Smooth muscle cell (in vitro differentiated cells): ENCODE measurements around the gene ZNF236. TPM values are rescaled to one million over a fixed set of nuclear protein-coding genes. Genes with fewer than 3 reads are reported as not detected.

Experiments used
- DNase-seq: peaks from one replicate; lab custom pipeline; 2025; ENCODE audit not compliant: unreplicated experiment; lab: John Stamatoyannopoulos, UW
- H2AFZ ChIP-seq: fragments of 200-600 bp; sonication (generic); 2 replicates; pipeline ENCODE4 v1.6.0; 2016; ENCODE audit warnings: antibody characterized with exemption, low read depth, mild to moderate bottlenecking
- H3F3A ChIP-seq: fragments of 200-600 bp; sonication (generic); 2 replicates; pipeline ENCODE4 v1.6.0; 2017; ENCODE audit warnings: antibody characterized with exemption, low read depth
- H3K27ac ChIP-seq: fragments of 200-600 bp; sonication (generic); 2 replicates; pipeline ENCODE4 v1.5.1; 2016; ENCODE audit warnings: low read depth, mild to moderate bottlenecking
- H3K27me3 ChIP-seq: fragments of 200-600 bp; sonication (generic); 2 replicates; pipeline ENCODE4 v1.6.1; 2016; ENCODE audit warnings: low read depth, mild to moderate bottlenecking
- H3K36me3 ChIP-seq: fragments of 200-600 bp; sonication (generic); 2 replicates; pipeline ENCODE4 v1.5.1; 2016; ENCODE audit warnings: low read depth
- H3K4me1 ChIP-seq: fragments of 200-600 bp; sonication (generic); 2 replicates; pipeline ENCODE4 v1.5.1; 2016; ENCODE audit warnings: low read depth
- H3K4me2 ChIP-seq: fragments of 200-600 bp; sonication (generic); 2 replicates; pipeline ENCODE4 v1.6.0; 2016; ENCODE audit warnings: mild to moderate bottlenecking
- H3K4me3 ChIP-seq: fragments of 200-600 bp; sonication (generic); 2 replicates; pipeline ENCODE4 v1.5.1; 2016; ENCODE audit warnings: mild to moderate bottlenecking
- H3K79me2 ChIP-seq: fragments of 200-600 bp; sonication (generic); 2 replicates; pipeline ENCODE4 v1.6.0; 2016; ENCODE audit warnings: low read depth, mild to moderate bottlenecking
- H3K9ac ChIP-seq: fragments of 200-600 bp; sonication (generic); 2 replicates; pipeline ENCODE4 v1.6.0; 2016; ENCODE audit warnings: low read depth
- H3K9me3 ChIP-seq: fragments of 200-600 bp; sonication (generic); replicated peaks from 2 replicates; pipeline ENCODE4 v1.5.1; 2016; ENCODE audit warnings: low read depth
- H4K20me1 ChIP-seq: fragments of 200-600 bp; sonication (generic); 2 replicates; pipeline ENCODE4 v1.6.0; 2016; ENCODE audit warnings: low read depth
- CTCF ChIP-seq: fragments of 200-600 bp; sonication (generic); IDR thresholded peaks from 2 replicates; pipeline ENCODE4 v1.5.1; 2017; ENCODE audit warnings: borderline replicate concordance, mild to moderate bottlenecking, antibody characterized with exemption; ENCODE audit not compliant: insufficient read depth, poor library complexity, severe bottlenecking
- WGBS: methylation state at CpG from one replicate; pipeline ENCODE4 v1.1.7; 2016; ENCODE audit warnings: low lambda C conversion rate; 5-methylcytosine and 5-hydroxymethylcytosine counted together
- polyA plus RNA-seq: library from polyadenylated mRNA; unstranded; fragments of >200 nt; fragmentation: Nextera tagmentation; extraction: Ambion mirVana; gene quantifications from 2 replicates; pipeline ENCODE4 v1.2.1, GENCODE V29; 2016
- total RNA-seq: library from RNA; depleted of rRNA; stranded (reverse); fragments of >200 nt; gene quantifications from 2 replicates; pipeline ENCODE4 v1.2.3, GENCODE V29; 2014

ZNF236 gene
- total and polyA plus RNA-seq, 2 experiments from 2014 or later: 4.1 to 6.2 TPM

GRCh38 chr18:76951456-76952247, 129.3 kb downstream of the ZNF236 start:
- H3K27me3 ChIP-seq: no peaks in the 10 kb centered on the region
- H2AFZ ChIP-seq: no peak overlapping the region
- H3K79me2 ChIP-seq: no peaks in the 10 kb centered on the region
- no peak for DNase-seq
- no peak overlapping the region for H3K4me3 ChIP-seq
- H4K20me1 ChIP-seq: no peaks in the 10 kb centered on the region
- peaks cover 7% of the 10 kb centered on the region for H3K36me3 ChIP-seq
- H3K4me1 ChIP-seq: no peaks in the 10 kb centered on the region
- H3K4me2 ChIP-seq: no peak overlapping the region
- H3K27ac ChIP-seq: no peak overlapping the region
- no peaks in the 10 kb centered on the region for H3K9me3 ChIP-seq
- WGBS: 84% methylated on average over 12 of the region's 12 CpGs
- H3K9ac ChIP-seq: no peak overlapping the region
- no peak for TF ChIP-seq CTCF
- no peaks in the 10 kb centered on the region for H3F3A ChIP-seq

GRCh38 chr18:76952747-76953146, 130.4 kb downstream of the ZNF236 start:
- 97% methylated on average over 4 of the region's 4 CpGs for WGBS
- DNase-seq: no peak
- Histone ChIP-seq H2AFZ (no peak overlapping the region), H3K79me2 (no peaks in the 10 kb centered on the region), H3K4me3 (no peak overlapping the region), H3K9me3 (no peaks in the 10 kb centered on the region), H3K36me3 (peaks cover 7% of the 10 kb centered on the region), H3K4me1 (no peaks in the 10 kb centered on the region), H4K20me1 (no peaks in the 10 kb centered on the region), H3K9ac (no peak overlapping the region), H3K27me3 (no peaks in the 10 kb centered on the region), H3F3A (no peaks in the 10 kb centered on the region), H3K27ac (no peak overlapping the region), H3K4me2 (no peak overlapping the region)
- no peak for TF ChIP-seq CTCF

GRCh38 chr18:76953156-76953555, 130.8 kb downstream of the ZNF236 start:
- no peak overlapping the region for H3K4me3 ChIP-seq
- H3K9ac ChIP-seq: no peak overlapping the region
- no peak overlapping the region for H2AFZ ChIP-seq
- no peaks in the 10 kb centered on the region for H4K20me1 ChIP-seq
- H3K4me2 ChIP-seq: no peak overlapping the region
- H3K79me2 ChIP-seq: no peaks in the 10 kb centered on the region
- TF ChIP-seq CTCF: no peak
- no peak overlapping the region for H3K27ac ChIP-seq
- H3K9me3 ChIP-seq: no peaks in the 10 kb centered on the region
- 80% methylated on average over 6 of the region's 6 CpGs for WGBS
- peaks cover 7% of the 10 kb centered on the region for H3K36me3 ChIP-seq
- H3K27me3 ChIP-seq: no peaks in the 10 kb centered on the region
- H3K4me1 ChIP-seq: no peaks in the 10 kb centered on the region
- H3F3A ChIP-seq: no peaks in the 10 kb centered on the region
- DNase-seq: no peak
